Measurements from ENCODE around the gene GRM1. TPM values are rescaled to one million over a fixed set of nuclear protein-coding genes. Genes with fewer than 3 reads are reported as not detected.

GRM1 gene
- total and polyA plus RNA-seq, 4 donors: 0.02 to 0.12 (median 0.06) TPM

DNA sequence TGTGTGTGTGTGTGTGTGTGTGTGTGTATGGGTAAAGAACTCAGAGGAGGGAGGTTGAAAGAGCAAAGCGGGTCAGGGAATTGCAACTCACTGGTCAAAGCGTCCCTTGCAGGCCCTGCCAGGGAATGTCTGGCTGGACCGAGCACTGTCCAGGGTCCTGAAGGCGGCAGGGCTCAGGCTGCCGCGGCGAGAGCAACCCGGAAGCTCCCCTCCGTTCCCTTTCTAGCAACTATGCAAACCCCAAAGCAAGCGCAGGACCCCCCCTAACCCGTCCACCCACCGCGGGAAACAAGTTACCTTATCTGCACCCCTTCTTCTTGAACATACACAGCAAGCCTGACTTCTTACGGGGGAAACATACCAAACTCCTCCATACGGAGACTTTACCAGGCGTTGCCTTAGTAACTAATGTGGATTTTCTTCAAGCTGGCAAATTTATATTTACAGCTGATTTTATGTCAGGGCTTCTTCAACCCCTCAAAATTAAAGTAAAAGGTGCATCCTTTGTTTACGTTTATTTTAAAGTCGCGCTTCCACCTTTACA is 538 bp upstream of the GRM1 start:
- Histone ChIP-seq H3K27me3 (ENCODE audit: control insufficient read depth in 3 of 3, insufficient read depth in 3 of 3, low read length in 2 of 3) (peaks cover 0 to 20% (median 16%) of the 10 kb centered on the region in 3 donors), H3K4me3 (no peak overlapping the region), H3K9me3 (ENCODE audit: control insufficient read depth in 4 of 4, insufficient read depth in 3 of 4, low read length in 3 of 4) (peaks cover 0 to 19% (median 0%) of the 10 kb centered on the region in 4 donors), H3K36me3 (ENCODE audit: control insufficient read depth in 4 of 4, insufficient read depth in 4 of 4, low read length in 4 of 4) (no peaks in the 10 kb centered on the region), H3K27ac (ENCODE audit: low read depth in 1 of 2, low read length in 1 of 2) (no peak overlapping the region), H3K9ac (ENCODE audit: insufficient read depth in 1 of 2, low read length in 2 of 2) (no peak overlapping the region), H3K4me1 (ENCODE audit: control insufficient read depth in 5 of 5, insufficient read depth in 5 of 5, low read length in 5 of 5) (peaks cover 0 to 3% (median 0%) of the 10 kb centered on the region in 5 donors)
- TF ChIP-seq, protein P1, sequence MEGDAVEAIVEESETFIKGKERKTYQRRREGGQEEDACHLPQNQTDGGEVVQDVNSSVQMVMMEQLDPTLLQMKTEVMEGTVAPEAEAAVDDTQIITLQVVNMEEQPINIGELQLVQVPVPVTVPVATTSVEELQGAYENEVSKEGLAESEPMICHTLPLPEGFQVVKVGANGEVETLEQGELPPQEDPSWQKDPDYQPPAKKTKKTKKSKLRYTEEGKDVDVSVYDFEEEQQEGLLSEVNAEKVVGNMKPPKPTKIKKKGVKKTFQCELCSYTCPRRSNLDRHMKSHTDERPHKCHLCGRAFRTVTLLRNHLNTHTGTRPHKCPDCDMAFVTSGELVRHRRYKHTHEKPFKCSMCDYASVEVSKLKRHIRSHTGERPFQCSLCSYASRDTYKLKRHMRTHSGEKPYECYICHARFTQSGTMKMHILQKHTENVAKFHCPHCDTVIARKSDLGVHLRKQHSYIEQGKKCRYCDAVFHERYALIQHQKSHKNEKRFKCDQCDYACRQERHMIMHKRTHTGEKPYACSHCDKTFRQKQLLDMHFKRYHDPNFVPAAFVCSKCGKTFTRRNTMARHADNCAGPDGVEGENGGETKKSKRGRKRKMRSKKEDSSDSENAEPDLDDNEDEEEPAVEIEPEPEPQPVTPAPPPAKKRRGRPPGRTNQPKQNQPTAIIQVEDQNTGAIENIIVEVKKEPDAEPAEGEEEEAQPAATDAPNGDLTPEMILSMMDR (IDR thresholded peaks at IDR 0.05; ENCODE audit: control extremely low read depth, extremely low read depth): no peak
- peak; percentile 88 for ATAC-seq (ENCODE audit: insufficient read depth, low FRiP score)
- 3 to 5% methylated on average over 18 to 19 of the region's 19 CpGs for WGBS, 2 donors
- peak; percentile 62 to 78 (median 77) for DNase-seq

- TF ChIP-seq, protein P1 (IDR thresholded peaks at IDR 0.05; ENCODE audit: control extremely low read depth, extremely low read depth): no peak
- Histone ChIP-seq H3K36me3 (ENCODE audit: control insufficient read depth in 4 of 4, insufficient read depth in 4 of 4, low read length in 4 of 4) (no peaks in the 10 kb centered on the region), H3K4me3 (no peak overlapping the region), H3K9ac (ENCODE audit: insufficient read depth in 1 of 2, low read length in 2 of 2) (no peak overlapping the region), H3K27ac (ENCODE audit: low read depth in 1 of 2, low read length in 1 of 2) (no peak overlapping the region), H3K4me1 (ENCODE audit: control insufficient read depth in 5 of 5, insufficient read depth in 5 of 5, low read length in 5 of 5) (peaks cover 0 to 3% (median 0%) of the 10 kb centered on the region in 5 donors), H3K27me3 (ENCODE audit: control insufficient read depth in 3 of 3, insufficient read depth in 3 of 3, low read length in 2 of 3) (peaks cover 0 to 20% (median 16%) of the 10 kb centered on the region in 3 donors), H3K9me3 (ENCODE audit: control insufficient read depth in 4 of 4, insufficient read depth in 3 of 4, low read length in 3 of 4) (peaks cover 0 to 17% (median 0%) of the 10 kb centered on the region in 4 donors)
- WGBS, 2 donors: 19 to 25% methylated on average over 25 of the region's 25 CpGs
- ATAC-seq (ENCODE audit: insufficient read depth, low FRiP score) (no peak), DNase-seq (no peak)
These were observed 817 bp downstream of the GRM1 start for GRCh38 chr6:146029573-146030184.

- TF ChIP-seq, protein P1 (IDR thresholded peaks at IDR 0.05; ENCODE audit: control extremely low read depth, extremely low read depth): no peak
- no peak for DNase-seq
These were observed 3.5 kb downstream of the GRM1 start for GRCh38 chr6:146032387-146032786.

More at GRCh38 chr6:146032387-146032786, 3.5 kb downstream of the GRM1 start:
- H3K4me3 ChIP-seq: no peak overlapping the region
- no peak for ATAC-seq (ENCODE audit: insufficient read depth, low FRiP score)
- no peaks in the 10 kb centered on the region for H3K36me3 ChIP-seq (ENCODE audit: control insufficient read depth in 4 of 4, insufficient read depth in 4 of 4, low read length in 4 of 4)
- peaks cover 0 to 3% (median 0%) of the 10 kb centered on the region in 5 donors for H3K4me1 ChIP-seq (ENCODE audit: control insufficient read depth in 5 of 5, insufficient read depth in 5 of 5, low read length in 5 of 5)
- no peak overlapping the region for H3K9ac ChIP-seq (ENCODE audit: insufficient read depth in 1 of 2, low read length in 2 of 2)
- H3K27ac ChIP-seq (ENCODE audit: low read depth in 1 of 2, low read length in 1 of 2): no peak overlapping the region
- WGBS, 2 donors: 47 to 57% methylated on average over 4 of the region's 4 CpGs
- H3K9me3 ChIP-seq (ENCODE audit: control insufficient read depth in 4 of 4, insufficient read depth in 3 of 4, low read length in 3 of 4): peaks cover 0 to 15% (median 0%) of the 10 kb centered on the region in 4 donors
- peaks cover 0 to 16% (median 16%) of the 10 kb centered on the region in 3 donors for H3K27me3 ChIP-seq (ENCODE audit: control insufficient read depth in 3 of 3, insufficient read depth in 3 of 3, low read length in 2 of 3)

Data from lung (tissue), 12 donors.